22Rv1 (cell line): ENCODE data around the gene B9D1.

Experiments used
- CTCF ChIP-seq: fragments of 450-650 bp; IDR thresholded peaks from 2 replicates; pipeline ENCODE4 v1.5.1; 2017; ENCODE audit warnings: mild to moderate bottlenecking
- ZFX ChIP-seq: fragments of 450-650 bp; IDR thresholded peaks from 2 replicates; pipeline ENCODE4 v1.6.1; 2017; ENCODE audit warnings: antibody characterized with exemption, borderline replicate concordance

GRCh38 chr17:19346351-19347255, 15.9 kb downstream of the B9D1 start:
- TF ChIP-seq CTCF (no peak), ZFX (no peak)
